Cardiac fibroblast (primary cell): ENCODE data around the gene SLC35G1.

ENCODE experiments used
- DNase-seq, 2 donors: peaks; one replicate each; pipeline versions ENCODE4 v3.0.0 to v3.0.0-alpha.2; 2010; ENCODE audit warnings: low read depth in 2 of 2
- H3K4me3 ChIP-seq, 2 donors: replicated peaks in 1 of 2; 1 replicate in 1 of 2; 2 replicates in 1 of 2; pipeline ENCODE4 v1.5.1; 2011; ENCODE audit warnings: low read depth in 2 of 2, low read length in 2 of 2, mild to moderate bottlenecking in 2 of 2, moderate library complexity in 1 of 2
- CTCF ChIP-seq: IDR thresholded peaks from one replicate; pipeline ENCODE4 v1.5.1; 2011; ENCODE audit warnings: low read depth, mild to moderate bottlenecking, low read length, inconsistent platforms

SLC35G1 gene

DNA sequence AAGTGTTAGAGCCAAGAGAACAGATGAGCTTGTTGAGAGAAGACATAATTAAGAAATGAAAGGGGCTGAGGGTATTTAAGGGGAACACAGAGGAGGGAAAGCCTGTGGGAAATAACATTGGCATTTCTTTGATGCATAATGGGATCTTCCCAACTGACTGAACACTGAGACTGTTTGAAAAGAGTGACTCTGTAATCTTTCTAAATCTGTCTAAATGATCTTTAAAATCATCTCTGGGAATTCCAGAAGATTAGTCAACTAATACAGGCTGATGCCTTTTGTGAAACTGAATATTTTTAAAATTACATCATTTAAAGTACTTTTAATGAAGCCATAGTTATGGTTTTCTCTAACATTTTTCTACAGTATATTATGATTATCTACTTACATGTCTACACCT is 17.4 kb upstream of the SLC35G1 start:
- peak in 1 of 2 donors; percentile 25 for DNase-seq
- no peak overlapping the region for H3K4me3 ChIP-seq
- no peak for TF ChIP-seq CTCF

GRCh38 chr10:93879273-93879672 is 14.5 kb upstream of the SLC35G1 start:
- no peak for TF ChIP-seq CTCF
- no peak overlapping the region for H3K4me3 ChIP-seq
- no peak for DNase-seq

DNA sequence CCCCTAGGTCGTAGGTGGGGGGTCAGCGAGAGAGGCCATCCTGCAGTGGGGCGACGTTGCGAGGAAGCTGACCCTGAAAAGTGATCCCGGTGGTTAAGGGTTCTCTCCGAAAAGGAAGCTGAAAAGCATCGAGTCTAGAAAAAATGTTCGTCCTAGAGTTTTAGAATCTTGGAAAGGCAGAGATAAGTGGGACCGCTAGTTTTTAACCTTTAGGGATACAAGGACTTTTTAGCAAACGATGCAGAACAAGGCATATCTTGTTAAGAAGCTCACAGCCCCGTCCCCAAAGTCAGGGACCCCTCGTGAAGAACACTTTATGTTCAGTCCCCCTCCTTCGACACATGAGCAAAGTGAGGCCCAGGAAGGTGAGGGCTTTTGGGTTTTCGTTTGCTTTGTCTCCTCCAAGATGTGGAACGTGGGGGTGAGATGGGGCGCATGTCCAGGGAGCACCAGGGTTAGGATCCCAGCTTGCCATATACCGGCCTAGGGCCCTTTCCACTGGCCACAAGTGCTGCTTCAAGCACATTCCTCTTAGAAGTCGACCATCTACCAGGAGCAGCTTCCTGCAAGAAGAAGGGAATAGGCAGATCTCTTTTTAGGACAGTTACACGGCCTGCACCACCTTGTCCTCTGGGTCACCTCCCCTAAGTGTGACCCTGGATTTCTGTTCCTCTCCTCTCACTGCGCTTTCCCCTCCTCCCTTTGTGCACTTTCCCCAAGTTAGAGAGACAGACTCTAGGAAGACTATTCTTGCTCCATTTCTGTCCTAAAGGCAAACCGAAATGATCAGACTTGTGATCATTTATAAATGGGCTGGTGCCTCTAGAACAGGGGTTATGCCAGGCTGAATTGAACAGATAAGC is 969 bp downstream of the SLC35G1 start:
- peak overlapping the region; percentile 68 to 71 for H3K4me3 ChIP-seq
- DNase-seq: peak; percentile 19
- TF ChIP-seq CTCF: no peak

- TF ChIP-seq CTCF: no peak
- H3K4me3 ChIP-seq: no peak overlapping the region
- DNase-seq: no peak
These were observed 3.4 kb downstream of the SLC35G1 start for GRCh38 chr10:93897070-93897780.

GRCh38 chr10:93899109-93899508 is 5.3 kb downstream of the SLC35G1 start:
- TF ChIP-seq CTCF: no peak
- no peak overlapping the region for H3K4me3 ChIP-seq
- DNase-seq: no peak

- no peak for TF ChIP-seq CTCF
- no peak for DNase-seq
- no peak overlapping the region for H3K4me3 ChIP-seq
These were observed 9.3 kb downstream of the SLC35G1 start for GRCh38 chr10:93903051-93903450.
